Measurements from ENCODE around the gene NIT1.

DNA sequence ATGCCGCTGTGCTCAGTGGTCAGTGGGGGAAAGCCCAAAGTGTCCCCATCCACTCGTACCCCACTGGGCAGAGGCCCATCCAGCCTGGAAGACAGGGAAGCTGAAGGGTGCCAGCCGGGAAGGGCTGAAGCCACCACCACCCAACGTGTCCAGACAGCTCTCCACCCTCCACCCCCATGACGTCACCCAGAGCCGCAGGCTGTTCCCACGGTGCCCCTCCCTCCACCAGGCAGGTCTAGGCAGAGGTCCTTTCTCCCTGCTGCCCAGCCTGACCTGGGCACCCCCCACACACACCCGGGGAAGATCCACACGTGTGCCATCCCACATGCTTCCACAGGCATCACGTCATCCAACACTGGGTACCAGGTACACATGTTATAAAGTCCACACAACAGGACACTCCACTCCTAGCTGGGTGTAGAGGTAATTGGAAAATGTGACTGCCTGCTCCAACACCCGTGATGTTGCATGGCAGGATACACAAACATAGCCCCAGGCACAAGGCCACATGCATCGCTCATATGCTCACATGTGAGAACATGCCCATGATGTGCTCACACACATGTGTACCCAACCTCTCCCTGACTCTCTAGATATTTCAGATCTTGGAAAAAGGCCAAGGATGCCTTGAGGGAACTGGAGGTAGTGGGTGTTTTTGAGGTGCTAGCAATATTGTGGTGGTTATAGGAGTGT is 43.1 kb upstream of the NIT1 start:
- TF ChIP-seq GATA2 (IDR thresholded peaks at IDR 0.05; ENCODE audit: low read depth, low read length) (no peak), GATA3 (IDR thresholded peaks at IDR 0.05; ENCODE audit: low read depth, low read length) (no peak)

Measured in SH-SY5Y (cell line).